DMS 273 (cell line): ENCODE results near the gene ABCG1.

Experiments used
- DNase-seq: peaks from one replicate; lab custom pipeline; 2025; ENCODE audit not compliant: unreplicated experiment; lab: John Stamatoyannopoulos, UW

Gene ABCG1

DNA sequence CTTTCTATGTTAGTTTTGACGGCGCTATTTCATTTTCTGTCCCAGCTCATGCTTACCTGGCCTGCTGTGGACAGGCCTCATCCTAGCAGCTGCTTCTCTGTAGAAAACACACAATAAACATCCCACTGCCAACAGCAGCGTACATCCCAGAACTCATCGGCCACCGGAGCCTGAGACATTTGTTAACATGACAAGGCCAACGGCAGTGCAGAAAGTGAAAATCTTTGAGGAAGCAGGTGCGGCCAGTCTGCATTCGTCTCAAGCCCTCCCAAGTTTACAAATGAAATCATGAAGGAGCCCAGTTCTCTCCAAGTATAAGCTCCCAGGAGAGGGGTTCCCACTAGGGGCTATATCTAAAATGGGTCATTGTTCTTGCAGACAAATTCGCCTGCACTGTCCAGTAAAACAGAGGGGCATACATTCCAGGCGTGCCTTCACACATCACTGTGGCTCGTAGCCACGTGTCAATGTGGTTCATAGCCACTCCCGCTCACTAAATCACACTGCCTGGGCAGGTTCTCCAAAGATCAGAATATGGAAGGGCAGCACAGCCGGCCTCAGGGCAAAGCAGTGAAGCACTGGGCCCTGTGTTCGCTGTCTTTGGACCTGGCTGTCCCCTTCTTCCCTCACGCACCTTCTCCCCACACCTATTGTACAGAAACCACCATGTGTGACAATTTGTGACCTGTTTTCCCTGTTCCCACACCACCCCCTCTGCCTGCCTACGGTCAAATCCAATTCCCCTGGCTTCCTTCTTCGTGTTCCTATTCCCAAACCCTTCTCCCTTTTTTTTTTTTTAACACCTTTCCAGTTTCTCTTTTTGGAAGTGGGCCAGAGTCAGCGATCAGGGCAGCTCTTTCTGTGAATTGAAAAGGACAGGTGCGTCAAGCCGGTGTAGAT, 27.0 kb upstream of the ABCG1 start:
- DNase-seq = no peak

DNA sequence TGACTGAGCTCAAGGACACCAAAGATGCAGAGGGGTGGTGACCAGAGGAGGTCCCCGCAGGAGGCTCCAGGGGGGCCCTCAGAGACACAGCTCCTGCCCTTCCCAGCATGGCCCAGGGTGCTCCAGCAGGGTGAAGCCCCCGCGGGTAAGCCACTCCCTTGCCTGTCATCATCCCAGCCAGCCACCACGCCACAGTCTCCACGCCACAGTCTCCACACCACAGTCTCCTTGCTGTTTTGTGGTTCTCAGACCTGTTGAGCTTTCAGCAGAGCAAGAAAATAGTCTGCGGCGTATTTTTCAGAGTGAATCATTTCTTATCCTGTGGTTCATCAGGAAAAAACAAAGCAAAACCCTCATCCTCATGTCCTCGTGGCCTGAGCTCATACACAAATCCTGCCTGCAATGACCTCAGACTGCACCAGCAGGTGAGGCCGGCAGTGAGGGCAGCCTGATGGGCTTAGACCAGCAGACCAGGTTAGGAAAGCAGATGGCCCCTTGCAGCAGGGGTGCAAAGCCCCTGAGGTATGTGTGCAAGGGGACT, 25.7 kb upstream of the ABCG1 start:
- no peak for DNase-seq

DNA sequence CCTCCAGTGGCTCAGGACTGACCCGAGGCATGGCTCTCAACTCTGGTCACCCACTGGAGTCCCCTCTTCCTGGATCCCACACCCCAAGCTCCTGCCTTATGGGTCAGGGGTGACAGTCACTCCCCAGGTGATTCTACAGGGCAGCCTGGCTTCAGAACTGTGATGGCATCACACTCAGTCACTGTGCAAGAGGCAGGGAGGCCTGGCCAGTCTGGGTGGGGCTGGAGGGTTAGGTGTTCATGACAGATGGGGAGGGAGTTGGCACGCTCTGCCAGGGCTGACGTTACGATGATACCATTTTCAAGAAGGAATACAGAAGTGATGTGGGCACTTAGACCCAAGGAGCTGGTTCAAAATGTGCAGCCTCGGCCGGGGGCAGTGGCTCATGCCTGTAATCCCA, 25.2 kb upstream of the ABCG1 start:
- DNase-seq = no peak

GRCh38 chr21:42194863-42195262, 24.1 kb upstream of the ABCG1 start:
- no peak for DNase-seq

- no peak for DNase-seq
Observed at GRCh38 chr21:42195378-42196031, 23.4 kb upstream of the ABCG1 start.

- DNase-seq = no peak
Observed at GRCh38 chr21:42198929-42199867, 19.7 kb upstream of the ABCG1 start.

GRCh38 chr21:42199868-42200463, 19.0 kb upstream of the ABCG1 start:
- DNase-seq = no peak

DNA sequence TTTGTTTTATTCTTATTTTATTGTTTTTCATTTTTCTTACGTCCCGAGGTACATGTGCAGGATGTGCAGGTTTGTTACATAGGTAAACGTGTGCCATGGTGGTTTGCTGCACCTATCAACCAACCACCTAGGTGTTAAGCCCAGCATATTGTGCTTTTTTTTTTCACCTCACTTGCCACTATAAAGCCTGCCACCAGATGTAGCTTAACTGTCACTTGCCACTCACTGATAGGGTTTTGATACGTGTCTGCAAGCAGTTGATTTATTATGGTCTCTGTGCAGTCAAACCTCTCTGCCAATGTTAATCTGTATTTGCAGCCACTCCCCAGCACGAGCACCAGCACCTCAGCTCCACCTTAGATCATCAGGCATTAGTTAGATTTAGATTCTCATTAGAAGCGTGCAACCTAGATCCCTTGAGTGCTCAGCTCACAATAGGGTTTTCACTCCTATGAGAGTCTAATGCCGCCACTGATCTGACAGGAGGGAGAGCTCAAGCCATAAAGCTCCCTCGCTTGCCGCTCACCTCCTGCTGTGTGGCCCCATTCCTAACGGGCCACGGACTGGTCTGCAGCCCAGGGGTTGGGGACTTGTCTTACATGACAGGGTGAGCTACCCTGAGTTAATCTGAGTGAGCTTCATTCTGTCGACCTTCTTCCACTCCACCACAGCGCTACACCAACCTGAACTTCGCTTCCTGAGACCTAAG, 17.9 kb upstream of the ABCG1 start:
- DNase-seq = no peak

DNA sequence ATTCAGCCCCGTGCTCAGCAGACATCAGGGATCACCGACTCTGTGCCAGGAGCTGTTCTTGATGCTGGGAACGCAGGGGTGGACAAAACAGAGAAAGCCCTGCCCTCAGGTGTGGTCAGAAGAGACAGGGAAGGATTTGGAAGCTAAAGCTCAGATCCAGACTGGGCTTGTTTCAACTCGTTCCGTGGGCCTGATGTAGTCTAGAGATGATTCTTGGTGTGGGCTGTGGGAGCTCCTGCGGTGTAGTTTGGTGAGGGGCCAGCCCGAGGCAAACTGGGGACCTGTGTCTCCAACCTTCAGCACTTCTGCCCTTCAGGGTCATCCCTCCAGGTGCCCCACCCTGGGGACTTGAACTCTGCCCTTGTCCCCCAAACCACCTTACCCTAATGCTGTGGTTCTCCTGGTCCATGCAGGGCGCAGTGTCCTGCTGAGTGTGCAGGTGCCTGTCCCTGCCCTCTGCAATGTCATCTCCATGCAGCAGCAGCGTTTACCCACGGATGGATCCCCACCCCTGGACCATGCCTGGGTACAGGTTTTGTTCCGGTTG, 17.3 kb upstream of the ABCG1 start:
- DNase-seq = no peak

GRCh38 chr21:42202321-42202720, 16.6 kb upstream of the ABCG1 start:
- no peak for DNase-seq

- DNase-seq = no peak
Observed at GRCh38 chr21:42203321-42203720, 15.6 kb upstream of the ABCG1 start.

DNA sequence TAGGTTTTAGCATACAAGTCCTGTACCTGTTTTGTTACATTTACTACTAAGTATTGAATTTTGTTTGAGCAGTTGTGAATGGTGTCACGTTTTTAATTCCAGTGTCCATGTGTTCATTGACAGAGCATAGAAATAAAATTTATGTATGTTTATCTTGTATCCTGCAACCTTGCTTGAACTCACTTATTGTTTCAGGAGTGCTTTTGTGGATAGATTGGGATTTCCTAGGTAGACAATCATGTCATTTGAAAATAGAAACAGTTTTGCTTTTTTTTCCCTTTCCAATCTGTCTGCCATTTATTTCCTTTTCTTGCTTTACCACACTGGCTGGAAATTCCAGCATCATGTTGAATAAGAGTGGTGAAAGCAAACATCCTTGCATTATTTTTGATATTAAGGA, 15.0 kb upstream of the ABCG1 start:
- DNase-seq = no peak

DNA sequence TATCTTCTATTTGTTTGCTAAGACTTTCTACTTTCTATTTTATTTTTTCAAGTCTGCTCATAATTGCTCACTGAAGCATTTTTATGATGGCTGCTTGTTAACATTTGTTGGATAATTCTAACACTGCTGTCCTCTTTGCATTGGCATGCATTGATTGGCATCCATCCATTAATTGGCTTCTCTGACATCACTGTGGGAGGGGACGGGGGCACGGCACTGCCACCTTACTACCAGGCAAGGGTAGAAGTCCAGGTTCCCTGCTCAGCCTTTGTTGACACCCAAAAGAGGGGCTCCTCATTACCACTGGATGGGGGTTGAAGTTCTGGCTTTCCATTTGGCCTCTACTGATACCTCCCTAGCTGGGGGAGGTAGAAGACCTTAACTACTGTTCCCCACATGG, 11.5 kb upstream of the ABCG1 start:
- DNase-seq = no peak

- DNase-seq = no peak
Observed at GRCh38 chr21:42208036-42208435, 10.9 kb upstream of the ABCG1 start.

DNA sequence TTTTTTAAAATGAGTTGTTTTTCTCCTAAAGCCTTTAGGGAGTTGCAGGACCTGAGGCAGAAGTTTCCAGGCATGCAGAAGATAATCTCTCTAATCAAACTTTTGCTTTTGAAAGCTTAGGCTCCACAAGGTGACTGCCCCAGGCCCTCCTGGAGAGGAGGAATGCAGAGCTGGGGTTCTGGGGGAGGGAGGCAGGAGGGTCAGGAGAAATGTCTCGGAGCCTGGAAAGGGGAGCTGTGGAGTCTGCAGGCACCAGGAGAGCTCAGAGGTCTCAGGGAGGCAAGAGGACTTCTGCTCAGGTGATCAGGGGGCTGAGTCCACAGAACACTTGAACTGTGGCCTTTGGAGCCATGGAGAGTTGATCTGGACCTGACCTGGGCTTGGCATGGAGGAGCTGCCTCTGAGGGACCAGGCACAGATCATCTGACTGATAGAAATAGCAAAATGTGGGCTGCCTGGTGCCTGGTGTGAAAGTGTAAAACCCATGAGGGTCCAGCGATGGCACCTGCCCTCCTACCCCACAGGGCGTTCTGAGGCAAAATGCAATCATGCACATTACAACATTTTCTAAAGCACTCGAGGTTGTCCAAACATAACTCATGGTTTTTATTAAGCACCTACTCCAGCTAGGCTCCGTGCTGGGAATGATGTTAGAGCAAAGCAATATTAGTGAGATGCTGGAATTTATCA, 10.0 kb upstream of the ABCG1 start:
- no peak for DNase-seq

DNA sequence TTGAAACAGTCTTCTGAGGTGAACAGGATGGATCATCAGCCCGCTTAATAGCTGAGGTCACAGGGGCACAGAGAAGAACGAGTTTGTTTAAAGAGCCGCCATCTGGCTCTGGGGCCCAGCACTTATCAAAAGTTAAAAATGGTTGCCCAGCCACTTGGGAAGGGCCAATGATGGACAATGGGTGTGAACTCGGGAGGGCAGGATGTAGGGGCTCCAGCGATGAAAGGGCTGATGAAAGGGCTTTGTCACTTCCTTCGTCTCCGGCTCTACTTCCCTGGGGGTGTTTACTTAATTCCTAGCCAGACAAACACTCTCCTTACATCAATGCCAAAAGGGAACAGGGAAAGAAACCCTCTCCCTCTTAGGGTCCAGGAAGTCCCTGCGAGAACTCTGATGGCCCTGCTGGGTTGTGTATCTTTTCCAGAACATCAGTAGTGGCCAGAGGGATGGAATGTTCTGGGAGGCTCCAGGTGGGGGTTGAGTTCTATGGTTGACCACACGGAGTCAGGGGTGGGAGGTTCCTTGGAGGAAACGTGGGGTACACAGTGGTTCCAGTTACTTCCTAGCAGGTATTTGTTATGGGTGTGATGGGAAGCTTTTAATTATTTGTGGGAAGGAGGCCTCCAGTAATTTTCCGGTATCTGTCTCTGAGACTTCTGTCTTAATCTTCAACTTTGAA, 9.0 kb upstream of the ABCG1 start:
- no peak for DNase-seq

DNA sequence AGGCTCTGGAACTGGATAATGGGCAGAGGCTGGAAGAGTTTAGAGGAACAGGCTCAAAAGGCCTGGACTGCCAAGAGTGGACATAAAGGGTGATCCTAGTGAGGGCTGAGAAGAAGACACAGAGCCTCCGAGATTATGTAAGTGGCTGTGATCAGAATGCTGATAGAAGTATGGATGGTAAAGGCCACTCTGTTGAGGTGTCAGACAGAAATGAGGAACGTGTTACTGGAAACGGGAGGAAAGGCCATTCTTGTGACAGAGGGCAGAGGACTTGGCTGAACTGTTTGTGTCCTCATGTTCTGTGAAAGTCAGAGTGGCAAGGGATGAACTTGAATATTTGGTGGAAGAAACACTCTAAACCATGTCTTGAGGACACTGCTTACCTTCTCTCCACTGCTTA, 6.7 kb upstream of the ABCG1 start:
- no peak for DNase-seq

GRCh38 chr21:42213082-42213774, 5.7 kb upstream of the ABCG1 start:
- no peak for DNase-seq
